IPS-18c (cell line): Measurements from ENCODE around the gene KLK12.

Experiments used
- H3K4me3 ChIP-seq: 2 replicates; pipeline ENCODE4 v1.7.0; 2013; ENCODE audit warnings: low read depth, mild to moderate bottlenecking, low read length, moderate library complexity; ENCODE audit not compliant: insufficient read depth
- H3K9me3 ChIP-seq: one replicate; pipeline ENCODE4 v1.6.1; 2013; ENCODE audit warnings: mild to moderate bottlenecking, low read length, moderate library complexity; ENCODE audit not compliant: control insufficient read depth, insufficient read depth

KLK12 gene

GRCh38 chr19:51024924-51025323, 9.9 kb downstream of the KLK12 start:
- no peak overlapping the region for H3K4me3 ChIP-seq
- H3K9me3 ChIP-seq = no peaks in the 10 kb centered on the region

- Histone ChIP-seq H3K4me3 (no peak overlapping the region), H3K9me3 (no peaks in the 10 kb centered on the region)
Measured at GRCh38 chr19:51023946-51024345, 10.9 kb downstream of the KLK12 start.

DNA sequence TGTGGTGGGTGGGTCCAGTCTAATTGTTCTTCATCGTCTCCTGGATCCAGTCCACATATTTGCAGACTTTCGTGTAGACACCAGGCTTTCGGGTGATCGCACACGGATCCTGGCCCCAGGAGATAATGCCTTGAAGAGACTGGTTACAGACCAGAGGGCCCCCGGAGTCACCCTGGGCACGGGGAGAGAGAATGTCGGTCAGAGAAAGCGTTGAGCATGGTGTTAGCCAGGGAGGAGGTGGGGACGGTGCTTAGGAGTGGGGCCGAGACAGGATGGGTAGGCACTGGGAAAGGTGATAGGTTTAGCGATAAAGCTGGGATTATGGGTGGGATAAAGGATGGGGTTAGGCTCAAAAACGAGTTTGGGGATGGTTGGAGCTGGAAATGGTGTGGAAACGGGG, 12.3 kb downstream of the KLK12 start:
- H3K9me3 ChIP-seq = no peaks in the 10 kb centered on the region
- H3K4me3 ChIP-seq = no peak overlapping the region

DNA sequence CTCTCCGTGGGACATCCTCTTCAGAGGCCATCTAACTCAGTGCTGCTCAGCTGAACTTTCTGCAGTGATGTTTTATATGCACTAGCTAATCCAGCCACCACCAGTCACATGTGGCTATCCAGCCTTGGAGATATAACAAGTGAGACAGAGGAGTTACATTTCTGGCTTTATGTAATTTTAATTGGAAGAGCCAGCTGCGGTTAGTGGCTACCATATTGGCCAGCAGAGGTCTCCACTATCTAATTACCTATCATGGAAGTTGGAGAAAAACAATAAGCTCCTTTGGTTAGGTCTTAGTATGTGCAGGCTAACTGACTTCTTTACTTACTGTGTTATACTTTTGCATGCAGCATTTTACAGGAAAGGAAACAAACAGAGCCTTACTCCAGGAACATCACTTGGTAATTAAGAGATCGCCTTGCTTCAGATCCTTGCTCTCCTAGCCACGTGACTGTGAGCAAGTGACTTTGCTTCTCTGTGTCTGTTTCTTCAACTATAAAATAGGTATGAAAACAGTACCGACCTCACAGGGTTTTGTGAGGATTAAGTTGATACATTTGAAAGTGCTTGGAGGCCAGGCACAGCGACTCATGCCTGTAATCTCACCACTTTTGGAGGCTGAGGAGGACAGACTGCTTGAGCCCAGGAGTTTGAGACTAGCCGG, 13.7 kb downstream of the KLK12 start:
- Histone ChIP-seq H3K9me3 (no peaks in the 10 kb centered on the region), H3K4me3 (no peak overlapping the region)

GRCh38 chr19:51019544-51019925, 15.3 kb downstream of the KLK12 start, which contains the start of gene KLK10:
KLK10 (minus strand) TSS chr19:51019709; CDS start chr19:51019130, 579 bp downstream.
- H3K9me3 ChIP-seq = no peaks in the 10 kb centered on the region
- H3K4me3 ChIP-seq = peak within 1 kb of the TSS; percentile 49

- Histone ChIP-seq H3K4me3 (peak overlapping the region; percentile 49), H3K9me3 (no peaks in the 10 kb centered on the region)
Measured at GRCh38 chr19:51018745-51019543, 15.9 kb downstream of the KLK12 start.

DNA sequence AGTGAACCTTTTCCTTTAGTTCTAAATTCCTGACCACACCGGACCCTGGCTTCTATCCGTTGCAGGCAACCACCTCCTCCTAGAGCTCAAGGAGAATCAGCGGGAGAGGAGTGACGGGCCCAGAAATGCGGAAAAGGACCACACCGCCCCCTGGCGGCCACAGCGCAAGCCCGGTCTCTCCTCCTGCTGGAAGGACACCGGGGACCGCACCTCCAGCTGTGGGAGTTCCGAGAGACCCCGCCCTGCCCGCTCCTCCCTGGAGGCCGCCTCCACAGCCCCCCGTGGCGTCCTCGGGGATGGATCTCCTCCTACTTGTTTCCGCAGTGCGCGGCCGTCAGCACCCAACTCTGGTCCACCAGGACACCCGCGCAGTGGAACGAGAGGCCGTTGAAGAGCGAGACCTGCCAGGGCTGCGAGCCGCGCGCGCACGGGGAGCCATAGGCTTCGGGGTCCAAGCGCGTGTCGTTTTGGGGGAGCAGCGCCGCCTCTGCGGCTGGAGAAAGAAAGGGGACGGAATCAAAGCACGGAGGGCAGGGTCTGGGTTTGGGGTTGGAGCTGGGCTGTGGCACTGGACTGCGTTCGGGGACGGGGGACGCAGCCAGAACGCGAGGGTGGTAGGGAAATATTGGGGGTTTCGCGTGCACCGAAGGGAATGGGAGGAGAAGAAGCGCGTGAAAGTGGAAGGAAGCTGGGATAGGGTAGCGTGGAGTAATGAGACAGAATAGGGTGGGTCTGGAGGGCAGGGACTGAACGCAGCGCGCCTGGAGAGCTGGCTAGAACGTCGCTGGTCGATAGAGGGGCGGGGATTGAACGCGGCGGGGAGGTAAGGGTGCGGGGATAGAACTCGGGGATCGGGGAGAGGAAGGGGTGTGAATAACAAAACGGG, 17.8 kb downstream of the KLK12 start:
- Histone ChIP-seq H3K4me3 (peak overlapping the region; percentile 78), H3K9me3 (no peaks in the 10 kb centered on the region)

GRCh38 chr19:51015691-51016267, 19.0 kb downstream of the KLK12 start:
- no peaks in the 10 kb centered on the region for H3K9me3 ChIP-seq
- H3K4me3 ChIP-seq = no peak overlapping the region

GRCh38 chr19:51014242-51014641, 20.6 kb downstream of the KLK12 start:
- H3K4me3 ChIP-seq = no peak overlapping the region
- no peaks in the 10 kb centered on the region for H3K9me3 ChIP-seq

DNA sequence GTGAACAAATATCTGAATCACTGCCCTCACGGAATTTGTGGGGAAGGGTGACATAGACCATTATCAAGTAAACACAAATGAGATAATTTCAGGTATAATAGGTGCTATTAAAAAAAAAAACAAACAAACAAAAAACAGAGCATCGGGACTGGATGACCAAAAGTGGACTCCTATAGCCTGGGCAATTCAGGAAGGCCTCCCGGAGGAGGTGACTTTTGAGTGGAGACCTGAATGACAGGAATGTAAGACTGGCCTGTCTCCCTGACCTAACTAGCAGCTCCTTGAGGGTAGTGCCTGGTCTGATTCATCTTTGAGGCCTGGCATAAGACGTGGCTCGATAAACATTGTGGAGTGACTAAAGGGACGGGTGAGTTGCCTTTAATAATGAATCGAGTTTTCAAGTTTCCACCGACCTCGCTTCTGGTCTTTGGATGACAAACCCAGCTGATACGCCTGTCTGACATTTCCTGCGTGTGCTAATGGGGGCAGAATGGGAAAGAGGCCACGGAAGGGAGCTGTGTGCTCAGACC, 22.1 kb downstream of the KLK12 start:
- H3K4me3 ChIP-seq = no peak overlapping the region

GRCh38 chr19:51010066-51010795, 24.6 kb downstream of the KLK12 start:
- Histone ChIP-seq H3K4me3 (no peak overlapping the region), H3K9me3 (no peaks in the 10 kb centered on the region)

More for the DNA sequence above, 22.1 kb downstream of the KLK12 start:
- H3K9me3 ChIP-seq = no peaks in the 10 kb centered on the region

- Histone ChIP-seq H3K4me3 (no peak overlapping the region), H3K9me3 (no peaks in the 10 kb centered on the region)
Measured at GRCh38 chr19:51009061-51009891, 25.5 kb downstream of the KLK12 start.

DNA sequence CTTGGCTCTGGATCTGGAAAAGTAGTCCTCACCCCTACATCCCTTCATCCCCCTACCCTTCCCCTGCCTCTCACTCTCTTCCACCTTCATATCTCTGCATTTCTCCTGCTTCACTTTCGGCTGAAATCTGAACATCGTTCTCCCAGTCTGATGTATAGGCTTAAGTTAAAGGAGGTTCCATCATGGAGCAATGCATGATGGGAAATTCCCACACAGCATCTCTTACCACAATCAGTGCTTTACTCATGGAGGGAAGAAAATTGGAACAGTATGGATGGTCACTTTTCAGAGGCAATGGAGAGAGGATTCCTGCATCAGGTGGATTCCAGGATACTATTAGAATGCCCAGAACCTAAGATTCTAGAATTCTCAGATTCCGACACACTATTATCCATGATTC, 27.3 kb downstream of the KLK12 start:
- Histone ChIP-seq H3K4me3 (no peak overlapping the region), H3K9me3 (no peaks in the 10 kb centered on the region)

- H3K4me3 ChIP-seq = no peak overlapping the region
Measured at GRCh38 chr19:51006406-51006805, 28.4 kb downstream of the KLK12 start.

GRCh38 chr19:51005248-51005647, 29.6 kb downstream of the KLK12 start:
- Histone ChIP-seq H3K9me3 (no peaks in the 10 kb centered on the region), H3K4me3 (no peak overlapping the region)

More at GRCh38 chr19:51006406-51006805, 28.4 kb downstream of the KLK12 start:
- no peaks in the 10 kb centered on the region for H3K9me3 ChIP-seq

DNA sequence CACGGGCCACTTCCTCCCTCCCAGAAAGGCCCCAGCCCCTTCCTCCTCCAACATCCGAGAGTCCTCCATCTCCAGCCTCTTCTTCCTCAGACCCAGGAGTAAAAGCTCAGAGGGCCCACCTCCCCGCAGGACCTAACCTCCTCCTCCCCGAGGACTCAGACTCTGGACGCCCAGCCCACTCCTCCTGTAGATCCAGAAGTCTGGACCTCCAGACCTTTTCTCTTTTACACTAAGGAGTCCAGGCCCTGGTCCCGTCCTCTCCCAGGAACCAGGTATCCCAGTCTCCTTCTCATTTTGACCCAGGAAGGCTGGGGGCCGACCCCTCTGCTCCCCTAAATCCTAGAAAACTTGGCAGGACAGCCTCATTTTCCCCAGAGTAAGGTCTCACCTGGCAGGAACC, 31.5 kb downstream of the KLK12 start:
- no peak overlapping the region for H3K4me3 ChIP-seq
- H3K9me3 ChIP-seq = no peaks in the 10 kb centered on the region
